Mesothelial cell of epicardium (in vitro differentiated cells): ENCODE data around the gene PPP2R2C. TPM values are rescaled to one million over a fixed set of nuclear protein-coding genes. Genes with fewer than 3 reads are reported as not detected.

ENCODE experiments used
- DNase-seq, 2 experiments: peaks; one replicate each; pipeline ENCODE4 v3.0.0; 2021; ENCODE audit warnings: low spot score in 2 of 2; ENCODE audit not compliant: unreplicated experiment in 2 of 2
- H3K27ac Mint-ChIP-seq: 2 replicates; pipeline ENCODE4 v1.8.0; 2021; ENCODE audit warnings: mixed read lengths
- H3K27me3 Mint-ChIP-seq: 2 replicates; pipeline ENCODE4 v1.8.0; 2021; ENCODE audit warnings: low read depth, mixed read lengths
- H3K36me3 Mint-ChIP-seq: 2 replicates; pipeline ENCODE4 v1.8.0; 2021; ENCODE audit warnings: mixed read lengths
- H3K4me1 Mint-ChIP-seq: 2 replicates; pipeline ENCODE4 v1.8.0; 2021; ENCODE audit warnings: mixed read lengths
- H3K4me3 Mint-ChIP-seq: 2 replicates; pipeline ENCODE4 v1.8.0; 2021; ENCODE audit warnings: mild to moderate bottlenecking, moderate library complexity, mixed read lengths
- H3K9me3 Mint-ChIP-seq: 2 replicates; pipeline ENCODE4 v1.8.0; 2021; ENCODE audit warnings: mixed read lengths
- total RNA-seq: library from RNA; stranded (reverse); gene quantifications from 3 replicates; pipeline ENCODE4 v1.2.1, GENCODE V29; 2021
- TF ChIP-seq, protein P1 (sequence below): fragments of 200-600 bp; sonication (generic); IDR thresholded peaks from one replicate; pipeline ENCODE4 v1.5.0; 2021; ENCODE audit warnings: antibody characterized with exemption; ENCODE audit not compliant: unreplicated experiment

PPP2R2C gene
- total RNA-seq: 4.1 to 5.8 TPM (median 5.2 TPM) in 3 replicates

DNA sequence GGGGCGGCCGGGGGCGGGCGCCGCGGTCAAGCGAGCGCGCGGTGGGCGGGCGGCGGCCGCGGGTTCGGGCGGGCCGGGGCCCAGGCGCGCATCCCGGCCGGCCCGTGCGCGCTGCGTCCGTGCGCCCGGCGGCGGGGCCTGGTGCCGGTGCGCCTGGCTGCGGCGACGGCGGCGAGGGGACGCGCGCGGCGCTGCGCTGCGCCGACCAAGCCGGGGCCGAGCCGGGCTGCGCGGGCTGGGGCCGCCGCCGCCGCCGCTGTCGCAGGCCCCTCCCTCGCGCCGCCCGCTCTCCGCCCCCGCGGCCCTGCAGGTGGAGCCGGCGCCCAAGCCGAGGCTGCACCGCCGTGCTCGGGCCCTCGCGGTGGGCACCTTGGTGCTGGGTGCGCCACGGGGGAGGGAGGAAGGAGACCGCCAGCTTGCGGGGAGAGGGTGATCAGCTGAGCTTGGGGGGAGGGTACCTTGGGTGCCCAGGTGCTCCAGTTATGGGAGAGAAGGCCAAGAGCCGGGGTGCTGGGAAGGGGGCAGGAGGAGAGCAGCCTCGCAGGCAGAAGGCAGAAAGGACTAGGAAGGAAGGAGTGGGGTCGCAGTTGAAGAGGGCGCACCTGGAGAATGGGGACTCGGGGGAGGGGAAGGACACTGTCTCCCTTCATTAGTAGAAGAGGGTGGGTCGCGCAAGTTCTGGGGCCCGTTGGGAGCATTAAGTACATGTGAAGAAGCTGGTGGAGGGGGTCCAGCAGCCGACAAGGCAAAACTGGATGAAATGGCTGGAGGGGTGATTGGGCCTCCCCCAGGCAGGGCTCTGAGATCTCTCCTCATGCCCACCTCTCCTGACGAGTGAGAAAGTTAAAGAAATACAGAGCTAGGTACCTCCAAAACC lies at the start of gene PPP2R2C:
Gene PPP2R2C (minus strand): TSS at position 228 of the 877 bp plus-strand sequence. CDS start 385 bp downstream, outside the sequence.
- Mint-ChIP-seq H3K27ac (no peak within 1 kb of the TSS), H3K4me1 (no peaks in the 10 kb centered on the region), H3K36me3 (no peaks in the 10 kb centered on the region), H3K27me3 (peaks cover 85% of the 10 kb centered on the region), H3K4me3 (peak within 1 kb of the TSS; percentile 62), H3K9me3 (peaks cover 3% of the 10 kb centered on the region)
- TF ChIP-seq, protein P1, sequence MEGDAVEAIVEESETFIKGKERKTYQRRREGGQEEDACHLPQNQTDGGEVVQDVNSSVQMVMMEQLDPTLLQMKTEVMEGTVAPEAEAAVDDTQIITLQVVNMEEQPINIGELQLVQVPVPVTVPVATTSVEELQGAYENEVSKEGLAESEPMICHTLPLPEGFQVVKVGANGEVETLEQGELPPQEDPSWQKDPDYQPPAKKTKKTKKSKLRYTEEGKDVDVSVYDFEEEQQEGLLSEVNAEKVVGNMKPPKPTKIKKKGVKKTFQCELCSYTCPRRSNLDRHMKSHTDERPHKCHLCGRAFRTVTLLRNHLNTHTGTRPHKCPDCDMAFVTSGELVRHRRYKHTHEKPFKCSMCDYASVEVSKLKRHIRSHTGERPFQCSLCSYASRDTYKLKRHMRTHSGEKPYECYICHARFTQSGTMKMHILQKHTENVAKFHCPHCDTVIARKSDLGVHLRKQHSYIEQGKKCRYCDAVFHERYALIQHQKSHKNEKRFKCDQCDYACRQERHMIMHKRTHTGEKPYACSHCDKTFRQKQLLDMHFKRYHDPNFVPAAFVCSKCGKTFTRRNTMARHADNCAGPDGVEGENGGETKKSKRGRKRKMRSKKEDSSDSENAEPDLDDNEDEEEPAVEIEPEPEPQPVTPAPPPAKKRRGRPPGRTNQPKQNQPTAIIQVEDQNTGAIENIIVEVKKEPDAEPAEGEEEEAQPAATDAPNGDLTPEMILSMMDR: no peak
- peak in 1 of 2 experiments; percentile 38 for DNase-seq

DNA sequence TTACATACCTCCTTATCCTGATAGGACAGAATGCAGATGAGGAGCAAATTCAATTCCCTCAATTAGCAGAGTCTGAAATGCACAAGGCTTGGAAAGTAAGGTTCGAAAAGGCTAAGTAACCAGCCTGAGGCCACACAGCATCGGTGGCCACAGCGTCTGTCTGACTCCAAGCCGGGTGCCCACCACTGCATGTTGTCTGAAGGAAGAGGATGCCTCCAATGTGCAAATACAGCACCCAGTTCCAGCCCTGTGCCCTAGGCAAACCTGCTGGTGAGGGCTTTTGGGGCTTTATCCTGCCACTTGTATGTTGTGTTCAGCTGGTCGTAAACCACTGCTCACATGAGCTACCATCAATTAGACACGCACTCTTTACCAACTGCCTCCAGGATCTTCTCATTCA lies 48.6 kb upstream of the PPP2R2C start:
- H3K36me3 Mint-ChIP-seq: no peaks in the 10 kb centered on the region
- no peak for DNase-seq
- H3K9me3 Mint-ChIP-seq: peaks cover 12% of the 10 kb centered on the region
- H3K4me3 Mint-ChIP-seq: no peak overlapping the region
- H3K27ac Mint-ChIP-seq: no peak overlapping the region
- no peaks in the 10 kb centered on the region for H3K4me1 Mint-ChIP-seq
- TF ChIP-seq, protein P1: no peak
- H3K27me3 Mint-ChIP-seq: peaks cover 24% of the 10 kb centered on the region

DNA sequence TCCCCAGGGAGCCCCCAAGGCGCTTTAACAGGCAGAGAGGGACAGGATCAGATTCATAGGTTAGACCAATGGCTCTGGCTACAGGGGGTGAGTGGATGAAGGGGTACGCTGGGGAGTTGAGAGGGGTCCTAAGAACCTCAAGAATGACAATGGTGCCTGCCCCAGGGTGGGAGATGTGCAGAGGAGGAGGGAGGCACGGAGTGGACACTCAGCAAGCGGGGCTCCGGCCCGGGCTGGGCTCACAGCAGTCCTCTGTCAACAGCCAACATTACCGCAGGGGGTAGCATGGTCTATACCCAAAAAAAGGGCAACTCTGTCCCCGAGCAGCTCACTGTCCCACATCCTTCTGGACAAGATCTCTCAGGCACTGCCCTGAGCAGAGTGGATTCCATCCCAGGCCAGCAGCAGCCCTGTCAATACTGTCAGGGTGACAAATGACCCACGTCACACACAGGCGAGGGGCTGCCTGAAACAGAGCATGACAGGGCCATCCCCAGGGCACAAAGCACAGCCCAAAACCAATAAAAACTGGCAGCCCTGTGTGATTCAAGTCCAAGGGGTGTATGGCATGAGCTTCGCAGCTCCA lies 47.7 kb upstream of the PPP2R2C start:
- H3K27ac Mint-ChIP-seq: no peak overlapping the region
- TF ChIP-seq, protein P1: no peak
- DNase-seq: no peak
- H3K4me1 Mint-ChIP-seq: no peaks in the 10 kb centered on the region
- peaks cover 24% of the 10 kb centered on the region for H3K27me3 Mint-ChIP-seq
- H3K9me3 Mint-ChIP-seq: peaks cover 12% of the 10 kb centered on the region
- no peaks in the 10 kb centered on the region for H3K36me3 Mint-ChIP-seq
- H3K4me3 Mint-ChIP-seq: no peak overlapping the region

DNA sequence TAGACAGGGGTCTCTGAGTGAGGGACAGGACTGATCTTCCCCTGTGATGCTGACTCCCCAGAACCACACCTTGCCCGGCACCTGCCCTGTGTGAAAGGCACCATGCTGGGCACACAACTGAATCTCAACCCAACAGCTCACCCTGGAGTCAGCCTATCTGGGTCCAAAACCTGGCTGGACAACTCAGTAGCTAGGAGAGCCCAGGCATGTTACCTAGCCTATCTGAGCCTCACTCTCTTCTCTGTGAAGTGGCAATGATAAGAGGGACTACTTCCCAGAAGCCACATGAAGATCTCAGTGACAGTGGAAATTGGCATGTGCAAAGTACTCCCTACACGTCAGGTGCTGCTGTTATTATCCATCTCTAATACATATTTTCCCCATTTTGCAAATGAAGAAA lies 44.8 kb upstream of the PPP2R2C start:
- H3K36me3 Mint-ChIP-seq: no peaks in the 10 kb centered on the region
- peaks cover 12% of the 10 kb centered on the region for H3K9me3 Mint-ChIP-seq
- peaks cover 24% of the 10 kb centered on the region for H3K27me3 Mint-ChIP-seq
- H3K27ac Mint-ChIP-seq: no peak overlapping the region
- TF ChIP-seq, protein P1: no peak
- no peak overlapping the region for H3K4me3 Mint-ChIP-seq
- no peaks in the 10 kb centered on the region for H3K4me1 Mint-ChIP-seq
- no peak for DNase-seq

DNA sequence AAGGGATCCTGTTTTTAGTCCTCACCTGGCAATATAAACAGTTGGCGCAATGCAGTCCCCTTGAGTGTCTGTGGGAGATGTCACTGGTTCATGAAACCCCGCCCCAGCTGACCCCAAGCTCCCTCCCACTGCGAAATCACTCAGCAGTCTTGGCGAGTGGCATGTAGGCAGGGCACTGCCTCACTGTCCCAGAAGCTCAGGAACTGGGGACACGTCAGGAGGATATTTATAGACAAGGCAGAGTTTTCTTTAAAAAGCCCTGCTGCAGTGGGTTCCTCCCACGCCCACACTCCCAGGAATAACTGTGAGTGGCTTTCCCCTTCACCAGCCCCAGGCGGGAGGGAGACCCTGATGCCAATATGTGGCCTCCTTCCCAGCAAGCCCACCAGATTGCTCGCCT lies 44.3 kb upstream of the PPP2R2C start:
- H3K4me3 Mint-ChIP-seq: no peak overlapping the region
- no peaks in the 10 kb centered on the region for H3K36me3 Mint-ChIP-seq
- no peak for DNase-seq
- peaks cover 21% of the 10 kb centered on the region for H3K27me3 Mint-ChIP-seq
- H3K9me3 Mint-ChIP-seq: peaks cover 12% of the 10 kb centered on the region
- H3K4me1 Mint-ChIP-seq: no peaks in the 10 kb centered on the region
- TF ChIP-seq, protein P1: no peak
- H3K27ac Mint-ChIP-seq: no peak overlapping the region
